Endothelial cell of umbilical vein (primary cell): ENCODE measurements around the gene CELSR2. TPM values are rescaled to one million over a fixed set of nuclear protein-coding genes. Genes with fewer than 3 reads are reported as not detected.

Experiments
- BruUV-seq: library from RNA; stranded (reverse); fragments of 400-500 nt; replicated peaks from 2 replicates; lab custom pipeline; 2021; lab: Mats Ljungman, UMichigan
- CTCF ChIA-PET: fragments of 300-600, 350-600 bp; sonication (Branson Sonifier 250); formaldehyde crosslinking; loops from one replicate; lab custom pipeline; 2021; ENCODE audit warnings: antibody characterized with exemption, inconsistent platforms; lab: Charles Lee
- POLR2A ChIA-PET: fragments of 300-600, 350-600 bp; sonication (Branson Sonifier 250); formaldehyde crosslinking; loops from one replicate; lab custom pipeline; 2021; ENCODE audit warnings: antibody characterized with exemption, inconsistent platforms; lab: Charles Lee
- DNase-seq: peaks from one replicate; pipeline ENCODE4 v3.0.0-alpha.2; 2011; ENCODE audit warnings: low read depth, low spot score
- FAIRE-seq: peaks from 2 replicates; lab custom pipeline; 2011; peaks lifted over from hg19 to GRCh38; lab: Jason Lieb, UNC
- H2AFZ ChIP-seq: 2 replicates; pipeline ENCODE4 v1.6.0; 2012; ENCODE audit warnings: low read depth, low read length, control low read depth, inconsistent platforms
- H3K27ac ChIP-seq: 2 replicates; pipeline ENCODE4 v1.5.1; 2011; ENCODE audit warnings: low read depth, mild to moderate bottlenecking, control low read depth, low read length, moderate library complexity; ENCODE audit not compliant: insufficient read depth
- H3K27me3 ChIP-seq, 2 experiments: 2 replicates each; pipeline versions ENCODE4 v1.6.0 to v1.6.1; 2011; ENCODE audit warnings: low read length in 2 of 2, mixed read lengths in 1 of 2; ENCODE audit not compliant: control insufficient read depth in 2 of 2, insufficient read depth in 2 of 2
- H3K36me3 ChIP-seq, 2 experiments: 2 replicates in 1 of 2; 3 replicates in 1 of 2; pipeline ENCODE4 v1.5.1; 2011; ENCODE audit warnings: low read length in 2 of 2, mild to moderate bottlenecking in 1 of 2, moderate library complexity in 1 of 2; ENCODE audit not compliant: control insufficient read depth in 2 of 2, insufficient read depth in 2 of 2; ENCODE audit errors: extremely low read depth in 1 of 2
- H3K4me1 ChIP-seq: 3 replicates; pipeline ENCODE4 v1.5.1; 2011; ENCODE audit warnings: mild to moderate bottlenecking, low read length; ENCODE audit not compliant: control insufficient read depth, insufficient read depth; ENCODE audit errors: extremely low read depth
- H3K4me2 ChIP-seq: 2 replicates; pipeline ENCODE4 v1.6.1; 2011; ENCODE audit warnings: low read length, control low read depth, mixed read lengths; ENCODE audit not compliant: insufficient read depth
- H3K4me3 ChIP-seq, 3 experiments: fragments of 200-600 bp in 1 of 3; sonication (generic), shearing (Covaris generic) in 1 of 3; replicated peaks in 1 of 3; 2 replicates each; pipeline ENCODE4 v1.5.1; 2011 to 2016; ENCODE audit warnings: control low read depth in 3 of 3, low read length in 3 of 3, mild to moderate bottlenecking in 2 of 3, inconsistent platforms in 1 of 3, low read depth in 1 of 3, moderate library complexity in 1 of 3; ENCODE audit not compliant: insufficient read depth in 1 of 3
- H3K79me2 ChIP-seq: 2 replicates; pipeline ENCODE4 v1.6.0; 2012; ENCODE audit warnings: low read length, inconsistent platforms; ENCODE audit not compliant: control insufficient read depth, insufficient read depth
- H3K9ac ChIP-seq: replicated peaks from 2 replicates; pipeline ENCODE3; 2011; ENCODE audit warnings: low read length, control low read depth; ENCODE audit not compliant: insufficient read depth; ENCODE audit errors: extremely low read depth
- H3K9me1 ChIP-seq: replicated peaks from 3 replicates; pipeline ENCODE4 v1.6.0; 2011; ENCODE audit warnings: mild to moderate bottlenecking, low read length; ENCODE audit not compliant: control insufficient read depth, insufficient read depth; ENCODE audit errors: extremely low read depth
- H3K9me3 ChIP-seq: replicated peaks from 2 replicates; pipeline ENCODE4 v1.5.1; 2012; ENCODE audit warnings: low read length, inconsistent platforms; ENCODE audit not compliant: control insufficient read depth, insufficient read depth
- H4K20me1 ChIP-seq: replicated peaks from 2 replicates; pipeline ENCODE3; 2011; ENCODE audit warnings: mild to moderate bottlenecking, low read length; ENCODE audit not compliant: control insufficient read depth, insufficient read depth; ENCODE audit errors: extremely low read depth
- EZH2 ChIP-seq: IDR thresholded peaks from 2 replicates; pipeline ENCODE4 v1.6.1; 2012; ENCODE audit warnings: borderline replicate concordance, low read depth, mild to moderate bottlenecking, moderate library complexity, low read length, inconsistent platforms; ENCODE audit not compliant: severe bottlenecking
- FOS ChIP-seq: IDR thresholded peaks from 2 replicates; pipeline ENCODE4 v1.6.1; 2011; ENCODE audit warnings: mild to moderate bottlenecking, low read length, moderate library complexity, borderline replicate concordance; ENCODE audit not compliant: insufficient read depth
- GATA2 ChIP-seq: IDR thresholded peaks from 2 replicates; pipeline ENCODE4 v1.7.0; 2011; ENCODE audit warnings: low read depth, mild to moderate bottlenecking, moderate library complexity, mixed read lengths, low read length; ENCODE audit not compliant: insufficient read length, insufficient read depth
- JUN ChIP-seq: IDR thresholded peaks from 2 replicates; pipeline ENCODE4 v1.6.1; 2011; ENCODE audit warnings: borderline replicate concordance, low read depth; ENCODE audit not compliant: insufficient read length, insufficient read depth
- MYC ChIP-seq: IDR thresholded peaks from one replicate; pipeline ENCODE4 v1.6.1; 2011; ENCODE audit warnings: mild to moderate bottlenecking, low read depth, low read length
- POLR2A ChIP-seq: IDR thresholded peaks from 2 replicates; pipeline ENCODE4 v1.6.1; 2012; ENCODE audit warnings: low read depth, mild to moderate bottlenecking, control low read depth, low read length
- POLR2AphosphoS5 ChIP-seq: IDR thresholded peaks from 2 replicates; pipeline ENCODE4 v1.6.1; 2012; ENCODE audit warnings: low read depth, mild to moderate bottlenecking, control low read depth, low read length, moderate library complexity; ENCODE audit not compliant: insufficient read depth
- dilution Hi-C: fragments of 300-500 bp; cut with MboI; formaldehyde crosslinking; loops from one replicate; pipeline ENCODE4 v1.15.0; 2019; ENCODE audit warnings: low sequenced_read_pairs; ENCODE audit not compliant: extremely low pct_ligation_motif_present
- intact Hi-C: fragments of 100-400 bp; cut with micrococcal nuclease; formaldehyde crosslinking; loops from one replicate; pipeline ENCODE4 v1.10.0; 2022
- polyA plus RNA-seq, 4 experiments: library from polyadenylated mRNA; depleted of rRNA in 3 of 4; stranded (reverse) in 3 of 4; unstranded in 1 of 4; fragments of >200 nt; gene quantifications; 2 replicates each; pipeline versions ENCODE4 v1.2.1 to v1.2.3, GENCODE V29; 2011 to 2012; ENCODE audit warnings: missing spikeins in 1 of 4
- total RNA-seq: library from RNA; stranded (reverse); gene quantifications from 2 replicates; pipeline ENCODE4 v1.2.3, GENCODE V29; 2021
- TF ChIP-seq, protein P1 (sequence below), 2 donors: IDR thresholded peaks; 1 replicate in 1 of 2; 2 replicates in 1 of 2; pipeline ENCODE4 v1.5.1; 2011; ENCODE audit warnings: low read length in 2 of 2, mild to moderate bottlenecking in 2 of 2, moderate library complexity in 2 of 2, control low read depth in 1 of 2, inconsistent platforms in 1 of 2, low read depth in 1 of 2; ENCODE audit not compliant: insufficient read depth in 1 of 2; ENCODE audit errors: extremely low read depth in 1 of 2
- TF ChIP-seq, protein P2 (sequence below): IDR thresholded peaks from 2 replicates; pipeline ENCODE4 v1.6.1; 2011; ENCODE audit not compliant: insufficient read depth, insufficient read length

The CELSR2 gene
- total and polyA plus RNA-seq, 2 donors (not counting 3 experiments of a cell fraction or from before 2014, with no cell fraction given) = 0.90 to 1.4 TPM

DNA sequence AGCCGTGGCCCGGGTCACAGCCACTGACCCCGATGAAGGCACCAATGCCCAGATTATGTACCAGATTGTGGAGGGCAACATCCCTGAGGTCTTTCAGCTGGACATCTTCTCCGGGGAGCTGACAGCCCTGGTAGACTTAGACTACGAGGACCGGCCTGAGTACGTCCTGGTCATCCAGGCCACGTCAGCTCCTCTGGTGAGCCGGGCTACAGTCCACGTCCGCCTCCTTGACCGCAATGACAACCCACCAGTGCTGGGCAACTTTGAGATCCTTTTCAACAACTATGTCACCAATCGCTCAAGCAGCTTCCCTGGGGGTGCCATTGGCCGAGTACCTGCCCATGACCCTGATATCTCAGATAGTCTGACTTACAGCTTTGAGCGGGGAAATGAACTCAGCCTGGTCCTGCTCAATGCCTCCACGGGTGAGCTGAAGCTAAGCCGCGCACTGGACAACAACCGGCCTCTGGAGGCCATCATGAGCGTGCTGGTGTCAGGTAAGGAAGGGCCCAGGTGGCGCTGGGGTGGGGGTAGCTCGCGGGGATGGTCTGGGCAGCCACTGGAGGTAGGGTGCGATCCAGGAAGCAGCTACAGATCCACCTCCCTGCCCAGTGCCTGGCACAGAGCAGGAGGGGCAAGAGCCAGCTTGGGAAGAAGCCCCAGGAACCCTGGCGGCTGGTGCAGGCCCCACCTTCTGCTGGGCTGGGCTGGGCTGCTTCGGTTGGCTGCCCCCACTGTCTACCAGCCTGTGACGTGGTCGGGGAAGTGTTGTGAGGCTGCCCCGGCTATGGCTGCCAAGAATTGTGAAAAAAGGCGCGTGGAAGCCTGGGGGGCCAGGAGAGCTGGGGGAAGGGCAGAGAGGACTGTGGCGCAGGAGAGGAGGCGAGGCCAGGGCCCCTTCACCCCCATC is 3.8 kb downstream of the CELSR2 start:
- Histone ChIP-seq H3K9me3 (no peaks in the 10 kb centered on the region), H3K79me2 (no peaks in the 10 kb centered on the region), H4K20me1 (no peaks in the 10 kb centered on the region), H3K4me2 (no peak overlapping the region), H3K27ac (no peak overlapping the region), H3K9ac (no peak overlapping the region), H3K4me1 (no peaks in the 10 kb centered on the region), H2AFZ (no peak overlapping the region), H3K4me3 (no peak overlapping the region), H3K27me3 (peaks cover 3 to 8% of the 10 kb centered on the region in 2 experiments), H3K36me3 (no peaks in the 10 kb centered on the region), H3K9me1 (no peaks in the 10 kb centered on the region)
- TF ChIP-seq, protein P1, sequence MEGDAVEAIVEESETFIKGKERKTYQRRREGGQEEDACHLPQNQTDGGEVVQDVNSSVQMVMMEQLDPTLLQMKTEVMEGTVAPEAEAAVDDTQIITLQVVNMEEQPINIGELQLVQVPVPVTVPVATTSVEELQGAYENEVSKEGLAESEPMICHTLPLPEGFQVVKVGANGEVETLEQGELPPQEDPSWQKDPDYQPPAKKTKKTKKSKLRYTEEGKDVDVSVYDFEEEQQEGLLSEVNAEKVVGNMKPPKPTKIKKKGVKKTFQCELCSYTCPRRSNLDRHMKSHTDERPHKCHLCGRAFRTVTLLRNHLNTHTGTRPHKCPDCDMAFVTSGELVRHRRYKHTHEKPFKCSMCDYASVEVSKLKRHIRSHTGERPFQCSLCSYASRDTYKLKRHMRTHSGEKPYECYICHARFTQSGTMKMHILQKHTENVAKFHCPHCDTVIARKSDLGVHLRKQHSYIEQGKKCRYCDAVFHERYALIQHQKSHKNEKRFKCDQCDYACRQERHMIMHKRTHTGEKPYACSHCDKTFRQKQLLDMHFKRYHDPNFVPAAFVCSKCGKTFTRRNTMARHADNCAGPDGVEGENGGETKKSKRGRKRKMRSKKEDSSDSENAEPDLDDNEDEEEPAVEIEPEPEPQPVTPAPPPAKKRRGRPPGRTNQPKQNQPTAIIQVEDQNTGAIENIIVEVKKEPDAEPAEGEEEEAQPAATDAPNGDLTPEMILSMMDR (IDR thresholded peaks at IDR 0.05; ENCODE audit: extremely low read depth in 1 of 2, insufficient read depth in 1 of 2, low read depth in 1 of 2, low read length in 2 of 2) = no peak
- no peak for TF ChIP-seq GATA2
- no peak for TF ChIP-seq POLR2A
- TF ChIP-seq MYC = no peak
- no peak for TF ChIP-seq POLR2AphosphoS5
- TF ChIP-seq JUN = no peak
- TF ChIP-seq FOS = no peak
- TF ChIP-seq, protein P2, sequence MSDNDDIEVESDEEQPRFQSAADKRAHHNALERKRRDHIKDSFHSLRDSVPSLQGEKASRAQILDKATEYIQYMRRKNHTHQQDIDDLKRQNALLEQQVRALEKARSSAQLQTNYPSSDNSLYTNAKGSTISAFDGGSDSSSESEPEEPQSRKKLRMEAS = no peak
- TF ChIP-seq EZH2 = no peak
- intact Hi-C loops (no loop called here), dilution Hi-C loops (no loop called here)
- FAIRE-seq (no peak), DNase-seq (no peak)
- CTCF ChIA-PET = interaction anchor here (0.9 to 2.1 kb wide), 12 partner anchors 10 to 237 kb away, joined by 3 to 6 read pairs (median 3); partner anchors contain the start of gene PSRC1
- BruUV-seq = no TSS peak
- POLR2A ChIA-PET = no interaction called here
